ENCODE measurements around the gene HTR5A.

DNA sequence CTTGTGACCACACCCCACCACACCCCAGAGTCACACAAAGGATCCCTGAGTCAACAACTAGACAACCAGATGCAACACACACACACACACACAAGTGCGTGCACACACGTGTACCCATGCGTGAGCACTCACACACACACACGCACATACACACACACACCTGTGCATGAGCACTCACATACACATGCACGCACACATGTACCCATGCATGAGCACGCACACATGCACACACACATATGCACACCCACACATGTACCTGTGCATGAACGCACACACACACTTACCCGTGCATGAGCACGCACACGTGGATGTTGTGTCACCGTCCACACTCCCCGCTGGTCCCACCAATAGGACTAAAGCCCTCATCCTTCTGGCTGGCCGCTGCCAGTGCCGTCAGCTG lies 60.4 kb downstream of the HTR5A start:
- TF ChIP-seq ZSCAN29 (IDR thresholded peaks at IDR 0.05) (no peak), SUZ12 (IDR thresholded peaks at IDR 0.05; ENCODE audit: unreplicated experiment) (no peak)
- TF ChIP-seq, protein P1, sequence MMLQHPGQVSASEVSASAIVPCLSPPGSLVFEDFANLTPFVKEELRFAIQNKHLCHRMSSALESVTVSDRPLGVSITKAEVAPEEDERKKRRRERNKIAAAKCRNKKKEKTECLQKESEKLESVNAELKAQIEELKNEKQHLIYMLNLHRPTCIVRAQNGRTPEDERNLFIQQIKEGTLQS (IDR thresholded peaks at IDR 0.05; ENCODE audit: borderline replicate concordance, extremely low read depth, low read depth, low read length) = no peak

All from GM12878 (cell line).